ENCODE results near the gene FGF4.

FGF4 gene

GRCh38 chr11:69775163-69775755, at the start of gene FGF4:
Gene FGF4, minus strand, starts transcription at chr11:69775341. Its CDS starts 257 bp downstream, at chr11:69775084.
- DNase-seq: no peak

DNA sequence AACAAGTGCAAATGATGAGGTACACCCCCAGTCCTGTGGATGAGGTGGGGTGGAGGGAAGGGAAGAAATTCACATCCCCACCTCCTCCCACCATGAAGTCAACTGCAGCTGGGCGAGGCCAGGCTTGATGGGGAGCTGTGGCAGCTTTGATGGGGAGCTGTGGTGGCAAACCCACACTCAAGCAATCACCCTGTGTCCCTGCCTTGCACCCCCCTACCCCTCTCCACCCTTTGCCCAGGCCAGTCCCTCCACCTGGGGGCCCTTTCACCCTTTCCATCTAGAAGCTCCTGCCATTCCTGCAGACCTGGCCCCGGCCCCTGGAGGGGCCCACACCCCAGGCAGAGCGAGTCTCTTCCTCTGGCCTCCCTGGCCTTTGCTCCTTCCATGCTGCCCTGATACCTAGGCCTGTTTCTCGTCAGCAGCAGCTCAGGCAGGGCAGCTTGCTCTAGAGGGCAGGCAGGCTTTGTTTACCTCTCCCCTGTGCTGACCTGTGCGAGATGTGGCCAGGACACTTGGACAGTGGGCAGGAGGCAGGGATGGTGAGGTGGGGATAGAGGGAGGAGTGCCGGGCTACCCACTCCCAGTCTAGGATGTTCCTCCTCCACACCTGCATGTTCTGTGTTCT, 48.6 kb upstream of the FGF4 start:
- no peak for DNase-seq

GRCh38 chr11:69822676-69823494, 47.7 kb upstream of the FGF4 start:
- no peak for DNase-seq

DNA sequence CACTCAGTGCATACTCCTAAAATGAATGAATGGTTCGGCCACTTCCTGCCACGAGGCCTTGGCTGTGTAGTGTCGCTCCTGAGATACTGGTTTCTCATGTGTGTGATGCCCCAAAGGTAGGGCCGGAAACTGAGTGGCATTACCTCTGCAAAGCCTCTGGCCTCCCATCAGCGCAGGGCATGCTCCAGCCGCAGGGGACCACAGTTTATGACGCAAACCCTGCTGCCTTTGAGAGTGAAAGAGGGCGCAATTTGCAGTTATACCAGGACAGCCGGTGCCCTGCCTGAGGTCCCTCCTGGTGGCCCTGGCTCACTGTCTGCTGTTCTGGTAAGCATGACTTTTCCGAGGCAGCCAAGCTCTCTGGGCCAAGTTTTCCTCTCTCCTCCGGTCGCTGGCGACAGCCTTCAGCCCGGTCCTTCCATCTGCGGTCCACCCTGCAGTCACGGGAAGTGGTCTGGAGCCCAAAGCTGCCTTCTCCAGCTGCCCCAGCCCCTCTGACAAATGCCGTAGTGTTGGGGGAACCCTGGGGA, 46.4 kb upstream of the FGF4 start:
- no peak for DNase-seq

DNA sequence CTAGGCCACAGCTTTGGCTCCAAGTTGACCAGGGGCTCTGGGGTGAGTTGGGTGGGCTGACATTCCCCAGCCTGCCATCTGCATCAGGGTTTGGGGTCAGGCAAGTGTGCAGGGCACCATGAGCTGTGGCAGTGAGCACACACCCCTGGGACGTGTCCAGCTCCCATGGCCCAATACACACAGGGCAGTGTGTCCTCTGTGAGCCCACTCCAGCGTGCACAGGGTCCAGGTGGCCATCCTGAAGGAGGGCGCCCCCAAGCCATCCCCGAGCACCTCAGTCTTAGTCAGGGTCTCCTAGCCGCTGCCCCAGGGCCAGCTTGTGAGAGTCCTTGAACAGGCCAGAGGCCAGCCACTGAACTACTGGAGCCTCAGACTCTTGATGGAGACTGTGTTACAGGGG, 45.3 kb upstream of the FGF4 start:
- no peak for DNase-seq

GRCh38 chr11:69819541-69820070, 44.5 kb upstream of the FGF4 start:
- no peak for DNase-seq

DNA sequence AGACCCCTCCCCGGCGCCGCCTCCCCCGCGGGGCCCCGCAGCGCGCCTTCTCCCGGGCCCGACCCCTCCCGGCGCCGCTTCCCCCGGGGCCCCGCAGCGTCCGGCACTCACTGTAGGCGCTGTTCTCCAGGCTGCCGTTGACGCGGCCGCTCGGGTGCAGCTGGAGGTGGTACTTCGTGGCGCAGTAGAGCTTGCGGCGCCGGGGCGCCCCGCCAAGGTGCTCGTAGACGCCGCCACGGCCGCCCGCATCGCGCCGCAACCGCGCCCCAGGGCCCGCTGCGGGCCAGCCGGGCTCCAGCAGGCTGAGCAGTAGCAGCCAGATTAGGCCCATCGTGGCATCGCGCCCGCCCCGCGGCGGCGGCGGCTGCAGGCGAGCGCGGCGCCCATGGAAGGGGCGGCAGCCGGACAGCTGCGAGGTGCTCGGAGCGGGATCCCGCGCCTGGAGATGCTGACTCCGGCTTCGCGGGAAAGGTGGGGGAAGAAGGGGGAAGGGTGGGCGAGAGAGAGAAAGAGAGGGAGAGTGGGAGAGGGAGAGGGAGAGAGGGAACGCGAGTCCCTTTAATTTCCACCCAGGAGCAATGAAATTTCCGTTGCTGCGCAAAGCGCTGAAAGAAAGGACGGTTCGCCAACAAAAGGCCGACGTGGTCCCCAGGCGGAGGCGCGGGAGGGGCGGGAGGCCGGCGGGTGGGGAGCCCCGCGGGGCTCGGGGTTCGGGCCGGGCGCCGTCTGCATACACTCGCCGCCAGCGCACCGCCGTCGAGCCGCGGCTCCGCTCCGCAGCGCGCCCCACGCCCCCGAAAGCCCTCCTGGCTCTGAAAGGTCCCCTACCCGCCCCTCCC, 43.7 kb upstream of the FGF4 start, which contains the start of gene FGF3:
Gene FGF3, minus strand, starts transcription at position 814 of the 839 bp plus-strand sequence. Its CDS starts 483 bp downstream, at position 331.
- no peak for DNase-seq

DNA sequence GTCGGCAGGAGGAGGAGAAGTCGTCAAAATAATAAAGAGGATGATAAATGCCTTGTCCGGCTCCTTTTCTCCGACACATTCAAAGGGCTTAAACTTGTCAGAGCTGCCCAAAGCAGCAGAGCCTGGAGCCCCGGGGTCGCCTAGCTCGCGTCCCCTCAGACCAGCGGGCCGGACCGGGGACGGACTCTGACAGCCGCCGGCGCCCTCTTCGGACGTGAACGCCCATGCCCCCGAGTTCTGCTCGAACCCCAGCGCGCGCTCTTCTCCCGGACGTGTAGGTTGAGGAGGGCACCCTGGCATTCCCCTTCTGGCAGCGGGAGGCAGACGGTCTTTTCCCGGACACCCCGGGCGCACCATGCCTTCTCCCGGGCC, 43.1 kb upstream of the FGF4 start:
- no peak for DNase-seq

GRCh38 chr11:69817265-69818230, 42.4 kb upstream of the FGF4 start:
- DNase-seq: no peak

GRCh38 chr11:69816671-69817070, 41.5 kb upstream of the FGF4 start:
- no peak for DNase-seq

DNA sequence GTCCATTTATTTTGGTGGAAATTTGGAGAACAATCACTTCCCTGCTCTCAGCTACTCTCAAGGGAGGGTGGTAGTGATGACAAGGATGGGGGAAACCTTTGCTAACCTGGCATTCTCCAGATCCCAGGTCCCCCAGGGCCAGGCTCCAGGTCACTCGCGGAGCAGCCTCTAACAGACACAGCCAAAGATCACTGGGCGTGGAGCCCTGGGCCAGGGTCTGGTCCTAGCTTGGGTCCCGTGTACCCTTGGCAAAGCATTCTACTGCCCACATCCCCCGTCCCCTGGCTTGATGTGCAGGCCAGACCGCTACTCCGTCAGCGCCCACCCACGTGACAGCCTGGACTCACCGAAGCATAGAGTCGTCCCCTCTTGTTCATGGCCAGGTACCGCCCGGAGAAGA, 40.8 kb upstream of the FGF4 start:
- no peak for DNase-seq

DNA sequence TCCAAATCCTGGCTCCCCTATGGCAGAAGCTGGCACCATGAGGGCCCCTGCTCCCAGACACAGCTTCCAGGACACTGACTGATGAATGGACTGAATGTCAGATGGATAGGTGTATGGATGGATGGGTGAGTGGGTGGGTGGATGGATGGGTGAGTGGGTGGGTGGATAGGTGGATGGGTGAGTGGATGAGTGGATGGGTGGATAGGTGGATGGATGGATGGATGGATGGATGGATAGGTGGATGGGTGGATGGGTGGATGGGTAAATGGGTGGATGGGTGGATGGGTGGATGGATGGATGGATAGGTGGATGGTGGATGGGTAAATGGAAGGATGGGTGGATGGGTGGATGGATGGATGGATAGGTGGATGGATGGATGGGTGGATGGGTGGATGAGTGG, 39.8 kb upstream of the FGF4 start:
- DNase-seq: no peak

- DNase-seq: no peak
Measured at GRCh38 chr11:69814411-69814810, 39.3 kb upstream of the FGF4 start.

DNA sequence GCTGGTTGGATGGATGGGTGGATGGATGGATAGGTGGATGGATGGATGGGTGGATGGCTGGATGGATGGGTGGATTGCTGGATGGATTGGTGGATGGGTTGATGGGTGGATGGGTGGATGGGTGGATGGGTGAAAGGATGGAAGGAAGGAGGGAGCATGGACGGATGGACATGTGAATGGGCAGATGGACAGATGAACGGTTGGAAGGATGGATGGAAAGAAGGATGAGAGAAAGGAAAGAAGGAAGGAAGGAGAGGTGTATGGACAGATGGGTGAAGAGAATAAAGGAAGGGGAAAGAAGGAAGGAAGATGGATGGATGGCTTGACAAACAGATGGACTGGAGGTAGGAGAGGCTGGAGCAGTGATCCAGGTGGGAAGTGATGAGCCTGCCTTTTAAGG, 38.7 kb upstream of the FGF4 start:
- no peak for DNase-seq

- DNase-seq: no peak
Measured at GRCh38 chr11:69812946-69813345, 37.8 kb upstream of the FGF4 start.

DNA sequence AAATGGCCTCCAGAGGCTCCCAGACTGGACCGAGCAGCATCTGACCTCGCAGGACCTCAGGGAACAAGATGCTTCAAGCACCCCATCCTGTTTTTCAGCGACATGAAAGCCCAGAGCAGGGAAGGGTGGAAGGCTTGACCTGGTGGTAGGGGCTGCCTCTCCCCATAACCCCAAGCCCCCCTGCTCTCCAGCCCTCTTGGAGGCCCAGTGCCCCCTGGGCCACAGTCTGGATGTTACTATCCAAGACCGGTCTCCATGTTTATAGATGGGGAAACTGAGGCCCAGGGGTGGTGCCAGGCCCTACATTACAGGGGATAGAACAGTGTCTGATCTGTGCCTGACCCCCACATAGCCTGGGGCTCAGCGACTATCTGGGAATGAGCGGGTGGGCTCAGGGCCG, 37.1 kb upstream of the FGF4 start:
- no peak for DNase-seq

GRCh38 chr11:69811431-69811830, 36.3 kb upstream of the FGF4 start:
- no peak for DNase-seq

GRCh38 chr11:69810289-69811118, 35.4 kb upstream of the FGF4 start:
- no peak for DNase-seq

- no peak for DNase-seq
Measured at GRCh38 chr11:69808667-69809086, 33.5 kb upstream of the FGF4 start.

DNA sequence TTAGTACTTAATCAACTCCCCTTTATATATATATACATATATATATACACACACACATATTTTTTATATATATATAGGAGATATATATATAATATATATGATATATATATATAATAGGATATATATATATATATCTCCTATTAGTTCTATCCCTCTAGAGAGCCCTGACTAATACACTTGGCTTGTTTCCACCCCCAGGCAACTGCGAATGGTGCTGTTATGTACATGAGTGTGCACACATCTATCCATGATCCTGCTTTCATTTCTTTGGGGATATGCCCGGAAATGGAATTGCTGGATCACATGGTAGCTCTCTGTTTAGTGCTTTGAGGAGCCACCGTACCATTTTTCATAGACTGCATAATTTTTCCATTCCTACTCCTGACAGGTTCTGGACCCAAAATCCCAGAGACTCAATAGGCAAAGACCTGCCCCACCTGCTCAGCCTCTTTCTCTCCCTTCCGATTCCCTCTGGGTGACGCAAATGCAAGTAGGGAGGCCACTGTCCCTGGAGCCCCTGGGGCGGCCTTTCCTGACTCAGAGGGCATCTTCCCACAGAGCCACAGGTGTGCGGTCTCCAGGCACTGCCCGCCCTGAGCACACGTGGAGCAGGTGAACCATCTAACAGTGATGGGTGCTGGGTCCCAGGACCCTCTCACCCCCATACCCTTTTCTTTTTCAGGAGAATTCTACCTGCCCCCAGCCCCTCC, 32.1 kb upstream of the FGF4 start:
- no peak for DNase-seq

Measured in CD4-positive, alpha-beta T cell treated with Interferon alpha-2 for 1 hour (primary cell).